HCT116 (cell line): ENCODE data around the gene PDE6C. TPM values are rescaled to one million over a fixed set of nuclear protein-coding genes. Genes with fewer than 3 reads are reported as not detected.

Experiments used
- ATAC-seq: fragments of 200-7000 bp; cut with Tn5 transposase; 2 replicates; pipeline ENCODE4 v1.9.1; 2020; ENCODE audit warnings: mild to moderate bottlenecking, moderate library complexity
- BruUV-seq: library from RNA; stranded (reverse); fragments of 400-500 nt; replicated peaks from 2 replicates; lab custom pipeline; 2021; lab: Mats Ljungman, UMichigan
- CTCF ChIA-PET: fragments of 300-600 bp; sonication (Branson Sonifier 250); formaldehyde crosslinking; loops from one replicate; lab custom pipeline; 2021; ENCODE audit warnings: antibody characterized with exemption; lab: Charles Lee
- POLR2A ChIA-PET: fragments of 300-600, 350-600 bp; sonication (Branson Sonifier 250); formaldehyde crosslinking; loops from one replicate; lab custom pipeline; 2021; ENCODE audit warnings: antibody characterized with exemption; lab: Charles Lee
- RAD21 ChIA-PET, 2 experiments: fragments of 300-600 bp; sonication (Branson Sonifier 250); formaldehyde crosslinking; loops; one replicate each; lab custom pipeline; 2023; ENCODE audit warnings: low total read pairs in 2 of 2; ENCODE audit not compliant: uncharacterized antibody in 2 of 2, unreplicated experiment in 2 of 2, low non-redundant PET in 1 of 2; lab: Charles Lee
- DNase-seq: peaks from one replicate; pipeline ENCODE4 v3.0.0-alpha.2; 2010; ENCODE audit warnings: low read depth, low spot score
- H2AFZ ChIP-seq: fragments of 200-600 bp; shearing (Covaris generic), sonication (generic); 2 replicates; pipeline ENCODE4 v1.6.1; 2017; ENCODE audit warnings: low read depth, mixed run types, mixed read lengths, antibody characterized with exemption, low read length; ENCODE audit not compliant: poor library complexity, severe bottlenecking
- H3K27ac ChIP-seq: 2 replicates; pipeline ENCODE4 v1.5.1; 2012; ENCODE audit warnings: low read depth, low read length
- H3K27me3 ChIP-seq: fragments of 200-600 bp; sonication (generic); 2 replicates; pipeline ENCODE4 v1.6.1; 2016; ENCODE audit warnings: mixed run types, low read length, mixed read lengths; ENCODE audit not compliant: insufficient read depth
- H3K36me3 ChIP-seq, 2 experiments: fragments of 200-500 bp in 1 of 2; fragments of 200-600 bp in 1 of 2; sonication (Bioruptor generic) in 1 of 2; sonication (generic) in 1 of 2; 2 replicates each; pipeline versions ENCODE4 v1.5.1 to v1.6.1; 2014 to 2016; ENCODE audit warnings: low read length in 2 of 2, inconsistent platforms in 1 of 2, mixed read lengths in 1 of 2, mixed run types in 1 of 2; ENCODE audit not compliant: insufficient read depth in 2 of 2, control insufficient read depth in 1 of 2
- H3K4me1 ChIP-seq, 2 experiments: fragments of 200-600 bp in 1 of 2; sonication (generic) in 1 of 2; 2 replicates each; pipeline versions ENCODE4 v1.5.1 to v1.6.1; 2012 to 2017; ENCODE audit warnings: low read length in 2 of 2, inconsistent platforms in 1 of 2, mild to moderate bottlenecking in 1 of 2, mixed read lengths in 1 of 2, mixed run types in 1 of 2, moderate library complexity in 1 of 2; ENCODE audit not compliant: insufficient read depth in 2 of 2, control insufficient read depth in 1 of 2
- H3K4me2 ChIP-seq: fragments of 200-600 bp; sonication (generic); 2 replicates; pipeline ENCODE4 v1.6.1; 2017; ENCODE audit warnings: mixed run types, low read length, mixed read lengths
- H3K4me3 ChIP-seq, 2 experiments: fragments of 200-600 bp in 1 of 2; sonication (generic) in 1 of 2; replicated peaks in 1 of 2; 2 replicates each; pipeline ENCODE4 v1.5.1; 2011 to 2016; ENCODE audit warnings: low read length in 2 of 2, control low read depth in 1 of 2, low read depth in 1 of 2, mild to moderate bottlenecking in 1 of 2, mixed read lengths in 1 of 2, mixed run types in 1 of 2
- H3K79me2 ChIP-seq: fragments of 200-600 bp; sonication (generic); 2 replicates; pipeline ENCODE4 v1.6.1; 2017; ENCODE audit warnings: mild to moderate bottlenecking, mixed run types, low read length, moderate library complexity, mixed read lengths; ENCODE audit not compliant: insufficient read depth
- H3K9ac ChIP-seq: fragments of 200-600 bp; sonication (generic); 2 replicates; pipeline ENCODE4 v1.6.1; 2016; ENCODE audit warnings: low read length, mixed read lengths
- H3K9me2 ChIP-seq: fragments of 200-600 bp; sonication (generic), shearing (Covaris generic); 2 replicates; pipeline ENCODE4 v1.6.1; 2017; ENCODE audit warnings: mixed run types, mild to moderate bottlenecking, moderate library complexity; ENCODE audit not compliant: insufficient read depth
- H3K9me3 ChIP-seq, 2 experiments: fragments of 200-500 bp in 1 of 2; fragments of 200-600 bp in 1 of 2; sonication (Bioruptor generic) in 1 of 2; sonication (generic) in 1 of 2; 2 replicates each; pipeline ENCODE4 v1.6.1; 2014 to 2017; ENCODE audit warnings: low read length in 2 of 2, mixed read lengths in 2 of 2, inconsistent platforms in 1 of 2, low read depth in 1 of 2, mild to moderate bottlenecking in 1 of 2, mixed run types in 1 of 2, moderate library complexity in 1 of 2; ENCODE audit not compliant: control insufficient read depth in 1 of 2, insufficient read depth in 1 of 2
- H4K20me1 ChIP-seq: fragments of 200-600 bp; sonication (generic), shearing (Covaris generic); 2 replicates; pipeline ENCODE4 v1.6.1; 2017; ENCODE audit warnings: mixed run types, mild to moderate bottlenecking, moderate library complexity; ENCODE audit not compliant: insufficient read depth
- CBX3 ChIP-seq: IDR thresholded peaks from 2 replicates; pipeline ENCODE4 v1.6.1; 2012; ENCODE audit warnings: low read depth
- EGR1 ChIP-seq: IDR thresholded peaks from 2 replicates; pipeline ENCODE4 v1.6.1; 2012; ENCODE audit warnings: low read depth
- EZH2 ChIP-seq: fragments of 200-600 bp; sonication (generic); IDR thresholded peaks from 2 replicates; pipeline ENCODE4 v1.6.1; 2017; ENCODE audit warnings: antibody characterized with exemption, mixed run types
- EZH2phosphoT487 ChIP-seq: fragments of 200-600 bp; IDR thresholded peaks from 2 replicates; pipeline ENCODE4 v1.6.1; 2018; ENCODE audit warnings: antibody characterized with exemption, borderline replicate concordance
- POLR2A ChIP-seq: IDR thresholded peaks from 2 replicates; pipeline ENCODE4 v1.7.0; 2011; ENCODE audit warnings: borderline replicate concordance; ENCODE audit not compliant: insufficient read depth, insufficient read length; ENCODE audit errors: extremely low read depth
- REST ChIP-seq: IDR thresholded peaks from 2 replicates; pipeline ENCODE4 v1.6.1; 2012; ENCODE audit warnings: low read depth
- SIN3A ChIP-seq: IDR thresholded peaks from 2 replicates; pipeline ENCODE4 v1.6.1; 2012; ENCODE audit warnings: low read depth
- SRF ChIP-seq: IDR thresholded peaks from 2 replicates; pipeline ENCODE4 v1.6.1; 2012; ENCODE audit warnings: low read depth
- ZFX ChIP-seq: fragments of 450-650 bp; IDR thresholded peaks from 2 replicates; pipeline ENCODE4 v1.6.1; 2017
- ZNF274 ChIP-seq: fragments of 200-500 bp; sonication (Bioruptor generic); IDR thresholded peaks from 2 replicates; pipeline ENCODE4 v1.6.1; 2014; ENCODE audit warnings: mild to moderate bottlenecking, low read depth, low read length, inconsistent platforms
- intact Hi-C: fragments of 100-400 bp; cut with micrococcal nuclease; formaldehyde crosslinking; loops from 2 replicates; pipeline ENCODE4 v1.10.0; 2022
- total RNA-seq: library from RNA; stranded (reverse); gene quantifications from one replicate; pipeline ENCODE4 v1.2.1, GENCODE V29; 2021; ENCODE audit not compliant: unreplicated experiment

PDE6C gene
- total RNA-seq, 1 experiment from 2014 or later, result not detected

- Histone ChIP-seq H3K9me3 (no peaks in the 10 kb centered on the region), H3K9ac (no peak overlapping the region), H3K27me3 (no peaks in the 10 kb centered on the region), H4K20me1 (no peaks in the 10 kb centered on the region), H3K36me3 (no peaks in the 10 kb centered on the region), H3K4me3 (no peak overlapping the region), H3K79me2 (no peaks in the 10 kb centered on the region), H3K9me2 (no peaks in the 10 kb centered on the region), H3K4me1 (no peaks in the 10 kb centered on the region), H2AFZ (no peak overlapping the region), H3K4me2 (no peak overlapping the region), H3K27ac (no peak overlapping the region)
- intact Hi-C loops, result no loop called here
- ATAC-seq (no peak), DNase-seq (no peak)
- no TSS peak for BruUV-seq
- POLR2A ChIA-PET, result no interaction called here
- TF ChIP-seq SIN3A (no peak), REST (no peak), CBX3 (no peak), ZNF274 (no peak), EZH2 (no peak)
- TF ChIP-seq, all 23 proteins: peak for 0
- CTCF ChIA-PET, result no interaction called here
- RAD21 ChIA-PET, result no interaction called here
Measured at GRCh38 chr10:93593749-93594148, 18.6 kb upstream of the PDE6C start.

GRCh38 chr10:93594518-93594917 lies 17.8 kb upstream of the PDE6C start:
- POLR2A ChIA-PET, result no interaction called here
- Histone ChIP-seq H3K79me2 (no peaks in the 10 kb centered on the region), H3K4me2 (no peak overlapping the region), H3K27ac (no peak overlapping the region), H2AFZ (no peak overlapping the region), H3K36me3 (no peaks in the 10 kb centered on the region), H3K9me3 (no peaks in the 10 kb centered on the region), H3K4me1 (no peaks in the 10 kb centered on the region), H3K9ac (no peak overlapping the region), H3K4me3 (no peak overlapping the region), H4K20me1 (no peaks in the 10 kb centered on the region), H3K27me3 (no peaks in the 10 kb centered on the region), H3K9me2 (no peaks in the 10 kb centered on the region)
- ATAC-seq, result no peak
- CTCF ChIA-PET, result no interaction called here
- BruUV-seq, result no TSS peak
- RAD21 ChIA-PET, result no interaction called here
- no peak for DNase-seq
- intact Hi-C loops, result no loop called here
- no peak for TF ChIP-seq EZH2phosphoT487
- no peak for TF ChIP-seq EGR1
- TF ChIP-seq SRF, result no peak
- no peak for TF ChIP-seq POLR2A
- TF ChIP-seq ZFX, result no peak
